Mesenchymal stem cell (in vitro differentiated cells and primary cell): Measurements from ENCODE around the gene TRIM2.
A peak's percentile ranks its signal among the peaks of the same experiment; 100 is the strongest.

Source experiments
- DNase-seq: peaks from one replicate; pipeline ENCODE4 v3.0.0-alpha.2; 2013
- H2AFZ ChIP-seq: one replicate; pipeline ENCODE4 v1.6.1; 2013; ENCODE audit warnings: low read depth, mild to moderate bottlenecking, control low read depth, inconsistent platforms, low read length, moderate library complexity
- H2AK5ac ChIP-seq: 2 replicates; pipeline ENCODE4 v1.6.1; 2013; ENCODE audit warnings: low read length, moderate library complexity, mild to moderate bottlenecking, inconsistent platforms; ENCODE audit not compliant: severe bottlenecking
- H2BK120ac ChIP-seq: one replicate; pipeline ENCODE4 v1.6.1; 2013; ENCODE audit warnings: low read depth, mild to moderate bottlenecking, inconsistent platforms, low read length, moderate library complexity
- H2BK12ac ChIP-seq, 2 experiments: one replicate each; pipeline ENCODE4 v1.6.1; 2013; ENCODE audit warnings: inconsistent platforms in 2 of 2, low read length in 2 of 2, mild to moderate bottlenecking in 2 of 2, moderate library complexity in 2 of 2, control low read depth in 1 of 2
- H2BK15ac ChIP-seq: one replicate; pipeline ENCODE4 v1.6.1; 2013; ENCODE audit warnings: mild to moderate bottlenecking, low read depth, inconsistent platforms; ENCODE audit not compliant: poor library complexity, severe bottlenecking
- H2BK5ac ChIP-seq: 2 replicates; pipeline ENCODE4 v1.6.1; 2013; ENCODE audit warnings: low read depth, mild to moderate bottlenecking, low read length, control low read depth, inconsistent platforms; ENCODE audit not compliant: poor library complexity, severe bottlenecking
- H3K14ac ChIP-seq, 2 experiments: one replicate each; pipeline ENCODE4 v1.6.1; 2013; ENCODE audit warnings: inconsistent platforms in 2 of 2, low read length in 2 of 2, control low read depth in 1 of 2, mild to moderate bottlenecking in 1 of 2, moderate library complexity in 1 of 2
- H3K18ac ChIP-seq, 2 experiments: one replicate each; pipeline ENCODE4 v1.6.1; 2013; ENCODE audit warnings: inconsistent platforms in 2 of 2, low read length in 2 of 2, control low read depth in 1 of 2, low read depth in 1 of 2, mild to moderate bottlenecking in 1 of 2
- H3K23ac ChIP-seq, 2 experiments: one replicate each; pipeline ENCODE4 v1.6.1; 2013; ENCODE audit warnings: inconsistent platforms in 2 of 2, low read length in 2 of 2, mild to moderate bottlenecking in 2 of 2, moderate library complexity in 2 of 2, control low read depth in 1 of 2
- H3K27ac ChIP-seq: 2 replicates; pipeline ENCODE4 v1.5.1; 2013; ENCODE audit warnings: mild to moderate bottlenecking, moderate library complexity, low read length, control low read depth, inconsistent platforms; ENCODE audit not compliant: poor library complexity, severe bottlenecking
- H3K27me3 ChIP-seq, 2 experiments: 2 replicates each; pipeline versions ENCODE4 v1.6.1 to v1.7.0; 2013; ENCODE audit warnings: low read length in 2 of 2, mild to moderate bottlenecking in 2 of 2, moderate library complexity in 2 of 2, control low read depth in 1 of 2, inconsistent platforms in 1 of 2; ENCODE audit not compliant: control insufficient read depth in 1 of 2, insufficient read depth in 1 of 2
- H3K36me3 ChIP-seq, 2 experiments: 2 replicates each; pipeline versions ENCODE4 v1.6.1 to v1.7.0; 2013; ENCODE audit warnings: low read length in 2 of 2, control low read depth in 1 of 2, inconsistent platforms in 1 of 2, low read depth in 1 of 2, mild to moderate bottlenecking in 1 of 2; ENCODE audit not compliant: insufficient read depth in 2 of 2, control insufficient read depth in 1 of 2
- H3K4ac ChIP-seq, 2 experiments: one replicate each; pipeline ENCODE4 v1.6.1; 2013; ENCODE audit warnings: inconsistent platforms in 2 of 2, low read length in 2 of 2, mild to moderate bottlenecking in 2 of 2, moderate library complexity in 2 of 2, control low read depth in 1 of 2, low read depth in 1 of 2
- H3K4me1 ChIP-seq: 2 replicates; pipeline ENCODE4 v1.6.1; 2013; ENCODE audit warnings: low read depth, low read length, control low read depth; ENCODE audit not compliant: control insufficient read depth, insufficient read depth
- H3K4me2 ChIP-seq: 2 replicates; pipeline ENCODE4 v1.6.1; 2013; ENCODE audit warnings: low read length, mild to moderate bottlenecking, inconsistent platforms; ENCODE audit not compliant: poor library complexity, severe bottlenecking
- H3K4me3 ChIP-seq, 2 experiments: 2 replicates each; pipeline versions ENCODE4 v1.5.1 to v1.7.0; 2013; ENCODE audit warnings: low read length in 2 of 2, mild to moderate bottlenecking in 2 of 2, control low read depth in 1 of 2, low read depth in 1 of 2; ENCODE audit not compliant: insufficient read depth in 1 of 2
- H3K79me1 ChIP-seq: replicated peaks from 2 replicates; pipeline ENCODE4 v1.6.1; 2013; ENCODE audit warnings: mild to moderate bottlenecking, control low read depth, low read length, inconsistent platforms; ENCODE audit not compliant: poor library complexity, severe bottlenecking
- H3K9ac ChIP-seq: 2 replicates; pipeline ENCODE4 v1.7.0; 2013; ENCODE audit warnings: mild to moderate bottlenecking, low read length, moderate library complexity
- H3K9me3 ChIP-seq: 2 replicates; pipeline ENCODE4 v1.7.0; 2013; ENCODE audit warnings: mild to moderate bottlenecking, low read length; ENCODE audit not compliant: control insufficient read depth
- H4K8ac ChIP-seq: one replicate; pipeline ENCODE4 v1.6.1; 2013; ENCODE audit warnings: inconsistent platforms, mild to moderate bottlenecking, low read length, moderate library complexity
- H4K91ac ChIP-seq: one replicate; pipeline ENCODE4 v1.6.1; 2013; ENCODE audit warnings: mild to moderate bottlenecking, low read length, inconsistent platforms
- WGBS: methylation state at CpG from one replicate; pipeline ENCODE4 v1.1.7; 2013; ENCODE audit warnings: mixed read lengths; 5-methylcytosine and 5-hydroxymethylcytosine counted together

TRIM2 gene

DNA sequence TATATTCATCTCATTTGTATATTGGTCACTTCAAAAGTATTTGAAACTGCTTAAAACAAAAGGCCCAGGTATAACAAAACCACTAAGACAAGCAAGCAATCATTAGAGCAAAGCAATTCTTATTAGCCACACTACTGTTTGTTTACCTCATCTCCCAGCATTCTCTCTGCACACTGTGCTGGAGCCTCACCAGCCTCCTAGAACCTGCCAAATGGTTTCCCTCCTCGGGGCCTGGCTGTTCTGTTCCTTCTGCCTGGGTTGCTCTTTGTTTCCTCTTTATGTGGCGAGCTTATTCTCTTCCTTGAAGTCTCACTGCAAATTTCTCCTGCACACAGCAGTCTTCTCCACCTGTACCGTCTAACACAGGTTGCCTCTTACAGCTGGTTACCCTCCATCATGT lies 72.7 kb downstream of the TRIM2 start:
- no peaks in the 10 kb centered on the region for H3K4me1 ChIP-seq
- no peaks in the 10 kb centered on the region for H3K9me3 ChIP-seq
- H3K14ac ChIP-seq, result no peak overlapping the region
- H3K27ac ChIP-seq, result no peak overlapping the region
- 82% methylated on average over 3 of the region's 3 CpGs for WGBS
- H3K27me3 ChIP-seq, result no peaks in the 10 kb centered on the region
- H3K4me2 ChIP-seq, result no peak overlapping the region
- H3K36me3 ChIP-seq, result peaks cover 18 to 27% of the 10 kb centered on the region in 2 experiments
- H4K8ac ChIP-seq, result no peak overlapping the region
- no peak overlapping the region for H3K4ac ChIP-seq
- H4K91ac ChIP-seq, result no peak overlapping the region
- H2AK5ac ChIP-seq, result no peak overlapping the region
- no peak overlapping the region for H3K9ac ChIP-seq
- H2BK12ac ChIP-seq, result no peak overlapping the region
- H3K4me3 ChIP-seq, result no peak overlapping the region
- H2AFZ ChIP-seq, result no peak overlapping the region
- no peak overlapping the region for H2BK15ac ChIP-seq
- H3K23ac ChIP-seq, result no peak overlapping the region
- H3K18ac ChIP-seq, result no peak overlapping the region
- DNase-seq, result no peak
- no peak overlapping the region for H2BK120ac ChIP-seq
- H3K79me1 ChIP-seq, result peaks cover 26% of the 10 kb centered on the region
- H2BK5ac ChIP-seq, result peak overlapping the region; percentile 24

DNA sequence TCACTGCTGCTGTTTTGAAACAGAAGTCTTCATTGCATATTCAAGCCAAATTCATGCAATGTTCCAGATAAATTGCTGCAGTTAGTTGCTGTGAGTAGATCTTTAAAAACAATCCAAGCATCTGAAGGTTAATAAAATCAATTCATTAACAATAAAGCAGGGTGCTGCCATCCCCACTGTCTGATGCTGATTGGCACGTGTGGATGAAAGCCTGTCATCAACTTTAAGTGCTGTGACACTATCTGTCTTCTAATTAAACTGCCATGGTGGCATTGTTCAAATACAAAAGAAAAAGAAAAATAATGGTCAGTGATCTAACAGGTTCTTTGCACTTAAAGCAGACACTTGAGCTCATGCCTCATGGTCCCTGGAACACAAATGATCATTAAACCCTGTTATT lies 77.2 kb downstream of the TRIM2 start:
- H2BK15ac ChIP-seq, result no peak overlapping the region
- no peak overlapping the region for H2BK5ac ChIP-seq
- H3K23ac ChIP-seq, result no peak overlapping the region
- H3K4ac ChIP-seq, result no peak overlapping the region
- H3K27ac ChIP-seq, result no peak overlapping the region
- no peak for DNase-seq
- H3K9me3 ChIP-seq, result peaks cover 5% of the 10 kb centered on the region
- H2AFZ ChIP-seq, result no peak overlapping the region
- no peaks in the 10 kb centered on the region for H3K27me3 ChIP-seq
- no peak overlapping the region for H3K18ac ChIP-seq
- 100% methylated on average over 1 of the region's 1 CpG for WGBS
- H4K91ac ChIP-seq, result no peak overlapping the region
- no peak overlapping the region for H3K4me2 ChIP-seq
- H3K14ac ChIP-seq, result no peak overlapping the region
- H3K4me3 ChIP-seq, result no peak overlapping the region
- H2AK5ac ChIP-seq, result no peak overlapping the region
- H4K8ac ChIP-seq, result no peak overlapping the region
- H2BK120ac ChIP-seq, result no peak overlapping the region
- peaks cover 11 to 30% of the 10 kb centered on the region in 2 experiments for H3K36me3 ChIP-seq
- peaks cover 6% of the 10 kb centered on the region for H3K79me1 ChIP-seq
- H3K9ac ChIP-seq, result no peak overlapping the region
- H2BK12ac ChIP-seq, result no peak overlapping the region
- H3K4me1 ChIP-seq, result no peaks in the 10 kb centered on the region

DNA sequence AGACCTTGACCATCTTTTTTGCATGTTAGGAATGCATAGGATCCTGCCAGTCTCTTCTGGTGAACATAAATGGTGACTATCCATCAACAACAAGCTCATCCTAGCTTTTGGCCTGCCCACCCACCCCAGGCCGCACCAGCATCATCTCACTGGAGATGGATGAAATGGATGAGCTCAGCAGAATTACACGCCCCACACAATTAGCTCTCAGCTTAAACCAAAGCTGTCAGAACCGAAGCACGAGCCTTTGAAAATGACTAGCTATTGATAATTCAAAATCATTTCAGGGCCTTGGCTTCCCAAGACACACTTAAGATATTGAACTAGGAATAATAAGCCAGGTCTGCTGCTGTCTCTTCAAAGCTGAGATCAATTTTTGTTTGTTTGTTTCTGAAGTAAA lies 77.8 kb downstream of the TRIM2 start:
- no peak overlapping the region for H3K4me3 ChIP-seq
- H4K91ac ChIP-seq, result no peak overlapping the region
- H2AFZ ChIP-seq, result no peak overlapping the region
- H2BK12ac ChIP-seq, result no peak overlapping the region
- H3K79me1 ChIP-seq, result peaks cover 8% of the 10 kb centered on the region
- H3K4me2 ChIP-seq, result no peak overlapping the region
- no peak overlapping the region for H3K18ac ChIP-seq
- no peak overlapping the region for H2BK120ac ChIP-seq
- H3K4me1 ChIP-seq, result no peaks in the 10 kb centered on the region
- H4K8ac ChIP-seq, result no peak overlapping the region
- no peaks in the 10 kb centered on the region for H3K27me3 ChIP-seq
- no peak overlapping the region for H3K9ac ChIP-seq
- no peak overlapping the region for H3K14ac ChIP-seq
- WGBS, result 100% methylated on average over 4 of the region's 4 CpGs
- no peak overlapping the region for H3K27ac ChIP-seq
- H3K4ac ChIP-seq, result no peak overlapping the region
- peaks cover 10 to 25% of the 10 kb centered on the region in 2 experiments for H3K36me3 ChIP-seq
- no peak overlapping the region for H2AK5ac ChIP-seq
- no peak overlapping the region for H2BK15ac ChIP-seq
- no peak for DNase-seq
- peaks cover 5% of the 10 kb centered on the region for H3K9me3 ChIP-seq
- no peak overlapping the region for H2BK5ac ChIP-seq
- no peak overlapping the region for H3K23ac ChIP-seq

DNA sequence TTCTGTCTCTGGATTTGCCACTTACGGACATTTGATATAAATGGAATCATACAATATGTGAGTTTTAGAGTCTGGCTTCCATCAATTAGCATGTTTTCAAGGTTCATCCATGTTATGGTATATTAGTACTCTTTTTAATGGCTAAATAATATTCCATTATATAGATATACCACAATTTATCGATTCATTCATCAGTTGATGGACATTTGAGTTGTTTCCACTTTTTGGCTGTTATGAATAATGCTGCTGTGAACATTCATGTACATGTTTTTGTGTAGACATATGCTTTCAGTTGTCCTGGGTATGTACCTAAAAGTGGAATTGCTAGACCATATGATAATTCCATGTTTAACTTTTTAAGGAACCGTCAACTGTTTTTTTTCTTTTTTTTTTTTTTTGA lies 79.0 kb downstream of the TRIM2 start:
- Histone ChIP-seq H4K8ac (no peak overlapping the region), H2BK15ac (no peak overlapping the region), H3K27ac (no peak overlapping the region), H3K18ac (no peak overlapping the region), H3K14ac (no peak overlapping the region), H3K4me1 (no peaks in the 10 kb centered on the region), H2AK5ac (no peak overlapping the region), H3K36me3 (peaks cover 7 to 22% of the 10 kb centered on the region in 2 experiments), H3K9me3 (peaks cover 9% of the 10 kb centered on the region), H3K27me3 (no peaks in the 10 kb centered on the region), H3K4me3 (no peak overlapping the region), H2BK120ac (no peak overlapping the region), H3K9ac (no peak overlapping the region), H2BK12ac (no peak overlapping the region), H3K79me1 (peaks cover 7% of the 10 kb centered on the region), H4K91ac (no peak overlapping the region), H3K23ac (no peak overlapping the region), H2AFZ (no peak overlapping the region), H3K4ac (no peak overlapping the region), H3K4me2 (no peak overlapping the region), H2BK5ac (no peak overlapping the region)
- WGBS, result 96% methylated on average over 2 of the region's 3 CpGs
- DNase-seq, result no peak
